Memory B cell (primary cell): ENCODE results near the gene ZNF516.

Experiments used
- ATAC-seq: fragments of 150-1000 bp; cut with Tn5 transposase; 2 replicates; pipeline ENCODE4 v1.10.0; 2021; ENCODE audit warnings: low read depth, mild to moderate bottlenecking, moderate library complexity
- DNase-seq, 2 donors: peaks; one replicate each; pipeline ENCODE4 v3.0.0; 2022; ENCODE audit warnings: low spot score in 2 of 2
- H3K27ac Mint-ChIP-seq: one replicate; pipeline ENCODE4 v1.8.0; 2022; ENCODE audit warnings: mild to moderate bottlenecking, moderate library complexity, mixed read lengths
- H3K27me3 Mint-ChIP-seq: one replicate; pipeline ENCODE4 v1.8.0; 2022; ENCODE audit warnings: mixed read lengths
- H3K36me3 Mint-ChIP-seq: one replicate; pipeline ENCODE4 v1.8.0; 2022; ENCODE audit warnings: mild to moderate bottlenecking, mixed read lengths
- H3K4me1 Mint-ChIP-seq: one replicate; pipeline ENCODE4 v1.8.0; 2022; ENCODE audit warnings: mixed read lengths
- H3K4me3 Mint-ChIP-seq: one replicate; pipeline ENCODE4 v1.8.0; 2022; ENCODE audit warnings: mild to moderate bottlenecking, moderate library complexity, mixed read lengths
- H3K9me3 Mint-ChIP-seq: one replicate; pipeline ENCODE4 v1.8.0; 2022; ENCODE audit warnings: mixed read lengths

The ZNF516 gene

GRCh38 chr18:76339246-76339620 is 155.8 kb downstream of the ZNF516 start:
- Mint-ChIP-seq H3K27ac (no peak overlapping the region), H3K36me3 (no peaks in the 10 kb centered on the region), H3K27me3 (peaks cover 1% of the 10 kb centered on the region), H3K9me3 (peaks cover 4% of the 10 kb centered on the region), H3K4me1 (no peaks in the 10 kb centered on the region), H3K4me3 (no peak overlapping the region)
- ATAC-seq (no peak), DNase-seq (no peak)

GRCh38 chr18:76338619-76339245 is 156.3 kb downstream of the ZNF516 start:
- Mint-ChIP-seq H3K27ac (no peak overlapping the region), H3K36me3 (no peaks in the 10 kb centered on the region), H3K4me3 (no peak overlapping the region), H3K4me1 (no peaks in the 10 kb centered on the region), H3K9me3 (peaks cover 5% of the 10 kb centered on the region), H3K27me3 (peaks cover 1% of the 10 kb centered on the region)
- DNase-seq (no peak), ATAC-seq (no peak)

- DNase-seq, result no peak
- no peaks in the 10 kb centered on the region for H3K36me3 Mint-ChIP-seq
- no peak for ATAC-seq
- no peak overlapping the region for H3K27ac Mint-ChIP-seq
- peaks cover 6% of the 10 kb centered on the region for H3K9me3 Mint-ChIP-seq
- H3K4me1 Mint-ChIP-seq, result no peaks in the 10 kb centered on the region
- H3K4me3 Mint-ChIP-seq, result no peak overlapping the region
- H3K27me3 Mint-ChIP-seq, result peaks cover 1% of the 10 kb centered on the region
Observed at GRCh38 chr18:76338088-76338487, 157.0 kb downstream of the ZNF516 start.

- DNase-seq, result no peak
- peaks cover 8% of the 10 kb centered on the region for H3K9me3 Mint-ChIP-seq
- no peaks in the 10 kb centered on the region for H3K4me1 Mint-ChIP-seq
- peaks cover 1% of the 10 kb centered on the region for H3K27me3 Mint-ChIP-seq
- H3K36me3 Mint-ChIP-seq, result no peaks in the 10 kb centered on the region
- no peak overlapping the region for H3K27ac Mint-ChIP-seq
- no peak for ATAC-seq
- H3K4me3 Mint-ChIP-seq, result no peak overlapping the region
Observed at GRCh38 chr18:76335859-76336640, 159.0 kb downstream of the ZNF516 start.

GRCh38 chr18:76328140-76328539 is 166.9 kb downstream of the ZNF516 start:
- DNase-seq (no peak), ATAC-seq (no peak)
- Mint-ChIP-seq H3K27me3 (peaks cover 3% of the 10 kb centered on the region), H3K9me3 (peaks cover 12% of the 10 kb centered on the region), H3K4me3 (no peak overlapping the region), H3K27ac (no peak overlapping the region), H3K36me3 (no peaks in the 10 kb centered on the region), H3K4me1 (no peaks in the 10 kb centered on the region)

- H3K36me3 Mint-ChIP-seq, result no peaks in the 10 kb centered on the region
- no peak overlapping the region for H3K27ac Mint-ChIP-seq
- DNase-seq, result no peak
- ATAC-seq, result no peak
- no peaks in the 10 kb centered on the region for H3K4me1 Mint-ChIP-seq
- H3K4me3 Mint-ChIP-seq, result no peak overlapping the region
- H3K9me3 Mint-ChIP-seq, result no peaks in the 10 kb centered on the region
- peaks cover 3% of the 10 kb centered on the region for H3K27me3 Mint-ChIP-seq
Observed at GRCh38 chr18:76323891-76324290, 171.2 kb downstream of the ZNF516 start.

GRCh38 chr18:76322686-76323085 is 172.4 kb downstream of the ZNF516 start:
- ATAC-seq (no peak), DNase-seq (no peak)
- H3K36me3 Mint-ChIP-seq, result no peaks in the 10 kb centered on the region
- H3K4me1 Mint-ChIP-seq, result no peaks in the 10 kb centered on the region
- H3K4me3 Mint-ChIP-seq, result no peak overlapping the region
- no peak overlapping the region for H3K27ac Mint-ChIP-seq
- peaks cover 3% of the 10 kb centered on the region for H3K27me3 Mint-ChIP-seq
- H3K9me3 Mint-ChIP-seq, result no peaks in the 10 kb centered on the region

- Mint-ChIP-seq H3K27ac (no peak overlapping the region), H3K36me3 (no peaks in the 10 kb centered on the region), H3K9me3 (no peaks in the 10 kb centered on the region), H3K27me3 (no peaks in the 10 kb centered on the region), H3K4me1 (no peaks in the 10 kb centered on the region), H3K4me3 (no peak overlapping the region)
- ATAC-seq, result no peak
- DNase-seq, result no peak
Observed at GRCh38 chr18:76319366-76319765, 175.7 kb downstream of the ZNF516 start.

GRCh38 chr18:76318607-76319006 is 176.4 kb downstream of the ZNF516 start:
- Mint-ChIP-seq H3K36me3 (no peaks in the 10 kb centered on the region), H3K27ac (no peak overlapping the region), H3K9me3 (no peaks in the 10 kb centered on the region), H3K4me1 (no peaks in the 10 kb centered on the region), H3K4me3 (no peak overlapping the region), H3K27me3 (no peaks in the 10 kb centered on the region)
- no peak for DNase-seq
- no peak for ATAC-seq

- Mint-ChIP-seq H3K36me3 (no peaks in the 10 kb centered on the region), H3K27ac (no peak overlapping the region), H3K4me3 (no peak overlapping the region), H3K27me3 (no peaks in the 10 kb centered on the region), H3K9me3 (no peaks in the 10 kb centered on the region), H3K4me1 (no peaks in the 10 kb centered on the region)
- DNase-seq, result no peak
- ATAC-seq, result no peak
Observed at GRCh38 chr18:76317136-76317535, 177.9 kb downstream of the ZNF516 start.

- no peak for DNase-seq
- Mint-ChIP-seq H3K9me3 (no peaks in the 10 kb centered on the region), H3K27me3 (no peaks in the 10 kb centered on the region), H3K27ac (no peak overlapping the region), H3K4me1 (no peaks in the 10 kb centered on the region), H3K36me3 (no peaks in the 10 kb centered on the region), H3K4me3 (no peak overlapping the region)
- no peak for ATAC-seq
Observed at GRCh38 chr18:76315722-76316230, 179.3 kb downstream of the ZNF516 start.

- no peak for ATAC-seq
- H3K27ac Mint-ChIP-seq, result no peak overlapping the region
- no peaks in the 10 kb centered on the region for H3K9me3 Mint-ChIP-seq
- no peaks in the 10 kb centered on the region for H3K27me3 Mint-ChIP-seq
- DNase-seq, result no peak
- H3K4me1 Mint-ChIP-seq, result no peaks in the 10 kb centered on the region
- no peaks in the 10 kb centered on the region for H3K36me3 Mint-ChIP-seq
- no peak overlapping the region for H3K4me3 Mint-ChIP-seq
Observed at GRCh38 chr18:76314496-76314895, 180.5 kb downstream of the ZNF516 start.

GRCh38 chr18:76314015-76314414 is 181.0 kb downstream of the ZNF516 start:
- H3K4me3 Mint-ChIP-seq, result no peak overlapping the region
- no peaks in the 10 kb centered on the region for H3K4me1 Mint-ChIP-seq
- no peak for ATAC-seq
- H3K27ac Mint-ChIP-seq, result no peak overlapping the region
- no peaks in the 10 kb centered on the region for H3K36me3 Mint-ChIP-seq
- no peaks in the 10 kb centered on the region for H3K27me3 Mint-ChIP-seq
- DNase-seq, result no peak
- no peaks in the 10 kb centered on the region for H3K9me3 Mint-ChIP-seq
